ENCODE results near the gene ASNSD1.

GRCh38 chr2:189614585-189614984 is 46.7 kb upstream of the ASNSD1 start:
- TF ChIP-seq CTCF (IDR thresholded peaks at IDR 0.05 in 8 of 11, conservative IDR thresholded peaks at IDR 0.05 in 3 of 11) (no peak), POLR2A (IDR thresholded peaks at IDR 0.05) (no peak), POLR2AphosphoS5 (IDR thresholded peaks at IDR 0.05) (no peak)

All from spleen (tissue), 7 donors.